ENCODE data around the gene WFIKKN2.

Gene WFIKKN2

DNA sequence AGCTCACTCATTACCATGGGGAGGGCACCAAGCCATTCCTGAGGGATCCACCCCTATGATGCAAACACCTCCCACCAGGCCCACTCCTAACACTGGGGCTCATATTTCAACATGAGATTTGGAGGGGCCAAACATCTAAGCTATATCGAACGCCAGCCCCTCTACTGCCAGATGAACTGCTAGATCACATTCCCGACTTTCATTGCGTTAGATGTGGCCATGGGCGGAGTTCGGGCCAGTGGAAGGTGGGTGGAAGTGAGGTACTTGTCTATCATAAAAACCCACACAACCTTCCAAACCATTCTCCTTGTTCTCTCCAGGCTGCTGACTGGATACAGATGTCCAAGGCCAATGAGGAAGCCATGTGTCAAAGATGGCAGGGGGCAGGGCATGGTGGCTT is 41.0 kb upstream of the WFIKKN2 start:
- POLR2A ChIA-PET = no interaction called here
- Histone ChIP-seq H3K4me3 (ENCODE audit: control insufficient read depth in 1 of 7, extremely low read depth in 1 of 7, insufficient read depth in 4 of 7, low read depth in 2 of 7, low read length in 6 of 7) (no peak overlapping the region), H3K4me1 (ENCODE audit: control extremely low read depth in 1 of 4, control insufficient read depth in 4 of 4, insufficient read depth in 4 of 4, low read length in 3 of 4) (peaks cover 0 to 26% (median 19%) of the 10 kb centered on the region in 4 experiments), H3K27ac (ENCODE audit: insufficient read depth in 1 of 2, low read depth in 1 of 2, low read length in 2 of 2, poor library complexity in 1 of 2, severe bottlenecking in 2 of 2) (no peak overlapping the region), H3K9me3 (ENCODE audit: control extremely low read depth in 1 of 5, control insufficient read depth in 4 of 5, insufficient read depth in 2 of 5, low read depth in 1 of 5, low read length in 4 of 5) (no peaks in the 10 kb centered on the region), H3K36me3 (ENCODE audit: control insufficient read depth in 4 of 4, insufficient read depth in 4 of 4, low read length in 3 of 4) (no peaks in the 10 kb centered on the region), H3K27me3 (replicated peaks in 2 of 5; ENCODE audit: control insufficient read depth in 4 of 5, insufficient read depth in 5 of 5, low read length in 4 of 5) (no peaks in the 10 kb centered on the region)
- 92% methylated on average over 4 of the region's 6 CpGs for WGBS (ENCODE audit: insufficient coverage)
- CTCF ChIA-PET = interaction anchor here (0.8 to 3.1 kb wide), 4 partner anchors 9 to 206 kb away, joined by 3 to 15 read pairs (median 3); no protein-coding TSS in a partner anchor
- no peak for DNase-seq

DNA sequence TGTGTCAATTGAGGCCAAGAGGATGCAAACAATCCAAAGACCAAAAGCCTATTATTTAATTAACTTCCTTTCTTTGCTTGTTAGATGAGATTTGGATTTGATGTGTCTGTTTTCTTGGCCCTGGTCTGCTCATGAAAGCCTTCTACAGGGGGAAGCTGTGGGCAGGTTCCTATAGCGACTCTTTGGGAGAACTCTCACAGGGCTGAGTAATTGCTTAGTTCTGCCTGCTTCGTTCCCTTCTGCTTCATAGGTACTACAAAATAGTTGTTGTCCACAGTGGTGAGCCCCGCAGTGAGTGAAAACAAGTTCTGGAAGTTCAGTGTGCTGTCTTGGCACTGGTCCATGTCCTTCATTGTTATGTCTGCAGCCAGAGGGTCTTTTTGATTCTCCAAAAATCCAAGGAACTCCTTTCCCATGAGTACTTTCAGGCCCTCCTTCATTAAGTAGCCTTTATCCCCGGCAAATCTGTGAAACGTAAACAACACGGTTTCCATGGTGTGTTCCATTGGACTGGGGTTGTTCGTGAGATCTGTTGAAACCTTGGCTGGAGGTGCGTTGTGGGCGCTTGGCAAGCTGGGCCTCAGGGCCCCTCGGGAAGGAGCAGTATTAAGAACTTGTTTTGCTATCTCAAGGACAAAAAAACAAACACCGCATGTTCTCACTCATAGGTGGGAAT is 38.1 kb upstream of the WFIKKN2 start:
- 49% methylated on average over 7 of the region's 11 CpGs for WGBS (ENCODE audit: insufficient coverage)
- H3K36me3 ChIP-seq (ENCODE audit: control insufficient read depth in 4 of 4, insufficient read depth in 4 of 4, low read length in 3 of 4) = no peaks in the 10 kb centered on the region
- peak in 2 of 3 donors; percentile 75 for DNase-seq
- no peaks in the 10 kb centered on the region for H3K27me3 ChIP-seq (replicated peaks in 2 of 5; ENCODE audit: control insufficient read depth in 4 of 5, insufficient read depth in 5 of 5, low read length in 4 of 5)
- H3K4me3 ChIP-seq (ENCODE audit: control insufficient read depth in 1 of 7, extremely low read depth in 1 of 7, insufficient read depth in 4 of 7, low read depth in 2 of 7, low read length in 6 of 7) = no peak overlapping the region
- H3K9me3 ChIP-seq (ENCODE audit: control extremely low read depth in 1 of 5, control insufficient read depth in 4 of 5, insufficient read depth in 2 of 5, low read depth in 1 of 5, low read length in 4 of 5) = no peaks in the 10 kb centered on the region
- no peak overlapping the region for H3K27ac ChIP-seq (ENCODE audit: insufficient read depth in 1 of 2, low read depth in 1 of 2, low read length in 2 of 2, poor library complexity in 1 of 2, severe bottlenecking in 2 of 2)
- H3K4me1 ChIP-seq (ENCODE audit: control extremely low read depth in 1 of 4, control insufficient read depth in 4 of 4, insufficient read depth in 4 of 4, low read length in 3 of 4) = peaks cover 0 to 14% (median 8%) of the 10 kb centered on the region in 4 experiments
- ChIA-PET POLR2A (no interaction called here), CTCF (interaction anchor here (1.2 to 3.1 kb wide), 5 partner anchors 12 to 58 kb away, joined by 3 to 15 read pairs (median 4); no protein-coding TSS in a partner anchor)

DNA sequence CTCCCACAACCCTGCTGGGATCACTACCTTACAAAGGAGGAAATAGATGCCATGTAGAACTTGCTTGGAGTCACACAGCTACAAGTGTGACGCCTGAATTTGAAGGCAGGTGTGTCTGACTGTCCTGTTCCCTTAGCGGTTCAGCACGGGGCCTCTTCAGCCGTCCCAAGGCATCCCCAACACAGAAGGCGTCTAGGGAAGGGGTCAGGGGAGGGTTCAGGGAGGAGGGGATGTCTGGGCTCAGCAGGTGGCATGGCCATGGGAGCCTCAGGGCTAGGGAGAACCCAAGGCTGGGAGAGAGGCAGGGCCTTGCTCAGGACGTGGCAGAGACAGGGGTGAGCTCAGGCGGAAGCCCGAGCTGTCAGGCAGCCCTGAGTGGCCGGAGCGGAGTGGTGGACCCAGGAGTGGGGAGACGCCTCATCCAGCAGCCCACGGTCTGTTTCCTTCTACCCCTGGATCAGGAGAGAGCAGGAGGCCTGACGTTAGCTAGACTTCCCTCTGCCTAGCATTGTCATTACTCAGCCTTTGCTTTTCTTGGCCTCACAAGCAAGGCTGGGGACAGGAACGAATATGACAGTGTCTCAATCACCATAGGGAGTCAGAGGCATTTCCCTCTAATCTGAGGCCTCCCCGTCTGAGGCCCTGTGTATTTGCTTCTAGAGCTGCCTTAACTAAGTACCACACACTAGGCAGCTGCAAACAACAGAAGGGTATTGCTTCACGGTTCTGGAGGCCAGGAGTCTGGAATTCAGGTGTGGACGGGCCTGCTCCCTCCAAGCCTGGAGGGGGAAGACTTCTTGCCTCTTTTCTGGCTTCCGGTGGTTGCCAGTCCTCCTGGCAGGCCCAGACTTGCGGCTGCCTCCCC is 36.7 kb upstream of the WFIKKN2 start:
- no peak for DNase-seq
- ChIA-PET CTCF (interaction anchor here (0.6 to 1.4 kb wide), 6 partner anchors 14 to 247 kb away, joined by 3 to 4 read pairs (median 3); no protein-coding TSS in a partner anchor), POLR2A (no interaction called here)
- Histone ChIP-seq H3K4me1 (ENCODE audit: control extremely low read depth in 1 of 4, control insufficient read depth in 4 of 4, insufficient read depth in 4 of 4, low read length in 3 of 4) (peaks cover 0 to 14% (median 8%) of the 10 kb centered on the region in 4 experiments), H3K36me3 (ENCODE audit: control insufficient read depth in 4 of 4, insufficient read depth in 4 of 4, low read length in 3 of 4) (no peaks in the 10 kb centered on the region), H3K9me3 (ENCODE audit: control extremely low read depth in 1 of 5, control insufficient read depth in 4 of 5, insufficient read depth in 2 of 5, low read depth in 1 of 5, low read length in 4 of 5) (no peaks in the 10 kb centered on the region), H3K27ac (ENCODE audit: insufficient read depth in 1 of 2, low read depth in 1 of 2, low read length in 2 of 2, poor library complexity in 1 of 2, severe bottlenecking in 2 of 2) (no peak overlapping the region), H3K27me3 (replicated peaks in 2 of 5; ENCODE audit: control insufficient read depth in 4 of 5, insufficient read depth in 5 of 5, low read length in 4 of 5) (no peaks in the 10 kb centered on the region), H3K4me3 (ENCODE audit: control insufficient read depth in 1 of 7, extremely low read depth in 1 of 7, insufficient read depth in 4 of 7, low read depth in 2 of 7, low read length in 6 of 7) (no peak overlapping the region)
- WGBS (ENCODE audit: insufficient coverage) = 95% methylated on average over 15 of the region's 19 CpGs

DNA sequence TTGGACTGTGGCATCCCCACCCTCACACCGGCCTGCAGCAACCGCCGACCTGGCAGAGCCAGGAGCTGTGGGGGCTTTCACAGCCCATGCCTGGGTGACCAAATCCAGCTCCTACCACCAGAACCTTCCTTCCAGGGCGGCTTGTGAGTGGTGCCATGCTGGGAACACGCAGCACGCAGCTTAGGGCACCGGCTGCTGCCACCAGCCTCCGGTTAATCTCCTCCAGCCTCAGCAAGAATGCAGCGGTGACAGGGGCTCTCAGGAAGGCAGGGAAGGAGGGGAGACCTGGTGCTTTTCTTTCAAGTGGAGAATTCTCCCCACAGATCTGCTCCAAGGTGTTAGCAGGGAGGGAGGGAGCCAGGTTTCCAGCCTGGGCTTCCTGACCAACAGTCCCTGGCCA is 35.8 kb upstream of the WFIKKN2 start:
- Histone ChIP-seq H3K27me3 (replicated peaks in 2 of 5; ENCODE audit: control insufficient read depth in 4 of 5, insufficient read depth in 5 of 5, low read length in 4 of 5) (no peaks in the 10 kb centered on the region), H3K4me3 (ENCODE audit: control insufficient read depth in 1 of 7, extremely low read depth in 1 of 7, insufficient read depth in 4 of 7, low read depth in 2 of 7, low read length in 6 of 7) (no peak overlapping the region), H3K9me3 (ENCODE audit: control extremely low read depth in 1 of 5, control insufficient read depth in 4 of 5, insufficient read depth in 2 of 5, low read depth in 1 of 5, low read length in 4 of 5) (no peaks in the 10 kb centered on the region), H3K4me1 (ENCODE audit: control extremely low read depth in 1 of 4, control insufficient read depth in 4 of 4, insufficient read depth in 4 of 4, low read length in 3 of 4) (peaks cover 0 to 14% (median 8%) of the 10 kb centered on the region in 4 experiments), H3K36me3 (ENCODE audit: control insufficient read depth in 4 of 4, insufficient read depth in 4 of 4, low read length in 3 of 4) (no peaks in the 10 kb centered on the region), H3K27ac (ENCODE audit: insufficient read depth in 1 of 2, low read depth in 1 of 2, low read length in 2 of 2, poor library complexity in 1 of 2, severe bottlenecking in 2 of 2) (no peak overlapping the region)
- no peak for DNase-seq
- POLR2A ChIA-PET = no interaction called here
- WGBS (ENCODE audit: insufficient coverage) = 98% methylated on average over 8 of the region's 9 CpGs
- CTCF ChIA-PET = interaction anchor here (1.8 to 3.6 kb wide), 3 partner anchors 14 to 18 kb away, joined by 5 to 16 read pairs (median 8); no protein-coding TSS in a partner anchor

DNA sequence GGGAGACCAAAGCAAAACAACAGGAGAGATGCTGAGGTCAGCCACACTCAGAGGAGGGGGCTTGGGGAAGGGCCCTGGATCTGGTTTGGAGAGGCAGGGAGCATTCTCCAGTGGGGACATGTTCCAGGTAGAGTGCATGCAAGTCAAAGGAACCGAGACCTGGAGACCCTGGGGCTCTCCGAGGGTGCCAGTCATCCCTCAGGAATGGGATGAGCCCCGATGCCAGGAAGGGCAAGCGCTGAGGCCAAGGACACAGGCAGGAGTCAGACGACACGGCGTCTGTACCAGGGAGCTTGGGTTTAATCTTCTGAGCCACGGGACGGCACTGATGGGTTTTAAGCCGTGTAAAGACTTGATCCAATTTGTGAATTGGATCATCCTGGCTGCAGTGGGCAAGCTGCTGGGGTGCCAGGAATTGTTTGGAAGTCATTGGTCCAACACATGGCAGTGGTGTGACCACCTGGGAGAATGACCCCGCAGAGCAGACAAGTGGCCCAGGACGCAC is 35.1 kb upstream of the WFIKKN2 start:
- no peak overlapping the region for H3K4me3 ChIP-seq (ENCODE audit: control insufficient read depth in 1 of 7, extremely low read depth in 1 of 7, insufficient read depth in 4 of 7, low read depth in 2 of 7, low read length in 6 of 7)
- CTCF ChIA-PET = interaction anchor here (1.8 to 3.6 kb wide), 4 partner anchors 15 to 35 kb away, joined by 5 to 16 read pairs (median 6); no protein-coding TSS in a partner anchor

DNA sequence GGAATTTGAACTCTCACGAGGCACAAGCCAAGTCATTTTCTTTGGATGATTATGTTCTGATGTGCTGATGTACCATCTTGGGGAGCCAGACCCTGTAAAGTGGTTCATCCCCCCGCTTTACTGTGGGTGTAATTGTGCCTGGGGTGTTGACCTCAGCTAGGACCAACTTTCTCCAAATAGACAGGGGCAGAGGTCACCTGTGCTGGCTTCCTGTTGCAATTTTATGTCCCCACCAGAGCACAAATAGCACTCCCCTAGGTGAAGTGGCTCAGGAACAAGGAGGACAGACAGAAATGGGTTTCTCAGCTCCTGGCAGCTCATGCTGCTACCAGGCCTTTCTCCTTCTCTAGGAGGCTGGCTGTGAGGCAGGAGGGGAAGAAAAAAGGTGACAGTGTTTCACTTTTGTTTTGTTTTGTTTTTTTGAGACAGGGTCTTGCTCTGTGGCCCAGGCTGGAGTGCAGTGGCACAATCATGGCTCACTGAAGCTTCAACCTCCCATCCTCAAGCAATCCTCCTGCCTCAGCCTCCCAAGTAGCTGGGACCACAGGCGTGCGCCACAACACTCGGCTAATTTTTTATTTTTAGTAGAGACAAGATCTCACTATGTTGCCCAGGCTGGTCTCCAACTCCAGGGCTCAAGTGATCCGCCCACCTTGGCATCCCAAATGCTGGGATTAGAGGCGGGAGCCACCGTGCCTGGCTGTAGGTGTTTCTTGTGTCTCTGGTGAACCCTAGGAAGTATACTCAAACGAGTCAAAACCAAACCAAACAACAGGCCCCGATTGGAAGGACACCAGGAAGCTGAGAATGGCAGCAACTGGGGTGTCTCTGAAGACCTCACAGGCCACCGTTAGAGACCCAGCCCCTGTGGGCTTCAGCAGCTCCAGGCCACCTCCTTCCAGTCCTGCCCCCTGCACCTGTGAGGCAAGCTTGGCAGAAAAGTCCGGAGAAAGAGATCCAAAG is 32.5 kb upstream of the WFIKKN2 start:
- H3K27ac ChIP-seq (ENCODE audit: insufficient read depth in 1 of 2, low read depth in 1 of 2, low read length in 2 of 2, poor library complexity in 1 of 2, severe bottlenecking in 2 of 2) = no peak overlapping the region
- H3K4me1 ChIP-seq (ENCODE audit: control extremely low read depth in 1 of 4, control insufficient read depth in 4 of 4, insufficient read depth in 4 of 4, low read length in 3 of 4) = no peaks in the 10 kb centered on the region
- no peaks in the 10 kb centered on the region for H3K27me3 ChIP-seq (replicated peaks in 2 of 5; ENCODE audit: control insufficient read depth in 4 of 5, insufficient read depth in 5 of 5, low read length in 4 of 5)
- H3K4me3 ChIP-seq (ENCODE audit: control insufficient read depth in 1 of 7, extremely low read depth in 1 of 7, insufficient read depth in 4 of 7, low read depth in 2 of 7, low read length in 6 of 7) = no peak overlapping the region
- 94% methylated on average over 9 of the region's 12 CpGs for WGBS (ENCODE audit: insufficient coverage)
- ChIA-PET POLR2A (no interaction called here), CTCF (interaction anchor here (0.7 to 3.6 kb wide), 10 partner anchors 11 to 58 kb away, joined by 3 to 16 read pairs (median 5); no protein-coding TSS in a partner anchor)
- no peaks in the 10 kb centered on the region for H3K36me3 ChIP-seq (ENCODE audit: control insufficient read depth in 4 of 4, insufficient read depth in 4 of 4, low read length in 3 of 4)
- H3K9me3 ChIP-seq (ENCODE audit: control extremely low read depth in 1 of 5, control insufficient read depth in 4 of 5, insufficient read depth in 2 of 5, low read depth in 1 of 5, low read length in 4 of 5) = no peaks in the 10 kb centered on the region
- no peak for DNase-seq

More for the DNA sequence above, 35.1 kb upstream of the WFIKKN2 start:
- no peaks in the 10 kb centered on the region for H3K9me3 ChIP-seq (ENCODE audit: control extremely low read depth in 1 of 5, control insufficient read depth in 4 of 5, insufficient read depth in 2 of 5, low read depth in 1 of 5, low read length in 4 of 5)
- no peak for DNase-seq
- no peaks in the 10 kb centered on the region for H3K36me3 ChIP-seq (ENCODE audit: control insufficient read depth in 4 of 4, insufficient read depth in 4 of 4, low read length in 3 of 4)
- H3K4me1 ChIP-seq (ENCODE audit: control extremely low read depth in 1 of 4, control insufficient read depth in 4 of 4, insufficient read depth in 4 of 4, low read length in 3 of 4) = peaks cover 0 to 14% (median 8%) of the 10 kb centered on the region in 4 experiments
- WGBS (ENCODE audit: insufficient coverage) = 98% methylated on average over 12 of the region's 12 CpGs
- POLR2A ChIA-PET = no interaction called here
- no peaks in the 10 kb centered on the region for H3K27me3 ChIP-seq (replicated peaks in 2 of 5; ENCODE audit: control insufficient read depth in 4 of 5, insufficient read depth in 5 of 5, low read length in 4 of 5)
- H3K27ac ChIP-seq (ENCODE audit: insufficient read depth in 1 of 2, low read depth in 1 of 2, low read length in 2 of 2, poor library complexity in 1 of 2, severe bottlenecking in 2 of 2) = no peak overlapping the region
